HG03575 (cell line): Measurements from ENCODE around the gene KCNV2.
"Not testable (repeated sequence)": the region's sequence is repeated elsewhere in the genome, so short reads cannot be mapped to it uniquely, and the experiment has no call there.

Experiments used
- ATAC-seq: cut with Tn5 transposase; IDR thresholded peaks from one replicate; pipeline ENCODE4 v1.9.1; 2021; ENCODE audit not compliant: unreplicated experiment, insufficient number of reproducible peaks, low FRiP score; ENCODE audit errors: extremely low read depth

The KCNV2 gene

DNA sequence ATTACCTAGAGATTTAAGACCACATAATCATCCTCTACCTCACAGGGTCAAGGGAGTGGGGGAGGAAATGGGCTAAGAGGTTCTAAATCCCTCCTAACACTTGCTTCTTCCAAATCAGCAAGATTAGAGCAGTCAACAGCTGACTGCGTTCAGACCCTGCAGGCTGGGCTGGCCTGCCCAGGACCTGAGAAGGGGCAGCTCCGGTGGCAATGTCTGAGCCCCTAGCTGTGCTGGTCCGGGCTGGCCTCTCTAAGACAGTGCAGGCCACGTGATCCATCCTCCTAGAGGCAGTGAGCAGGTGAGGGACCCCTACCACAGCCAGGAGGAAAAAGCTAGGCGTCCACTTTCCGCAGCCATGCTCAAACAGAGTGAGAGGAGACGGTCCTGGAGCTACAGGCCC lies at the start of gene KCNV2:
TSS of gene KCNV2 (plus strand) at position 126 of the 400 bp plus-strand sequence. CDS start at position 356, 230 bp downstream.
- no peak for ATAC-seq

- ATAC-seq, result no peak
Measured at GRCh38 chr9:2673161-2673560, 44.1 kb upstream of the KCNV2 start.

GRCh38 chr9:2674141-2674824 lies 43.0 kb upstream of the KCNV2 start:
- ATAC-seq, result no peak

GRCh38 chr9:2675834-2676233 lies 41.5 kb upstream of the KCNV2 start:
- no peak for ATAC-seq

DNA sequence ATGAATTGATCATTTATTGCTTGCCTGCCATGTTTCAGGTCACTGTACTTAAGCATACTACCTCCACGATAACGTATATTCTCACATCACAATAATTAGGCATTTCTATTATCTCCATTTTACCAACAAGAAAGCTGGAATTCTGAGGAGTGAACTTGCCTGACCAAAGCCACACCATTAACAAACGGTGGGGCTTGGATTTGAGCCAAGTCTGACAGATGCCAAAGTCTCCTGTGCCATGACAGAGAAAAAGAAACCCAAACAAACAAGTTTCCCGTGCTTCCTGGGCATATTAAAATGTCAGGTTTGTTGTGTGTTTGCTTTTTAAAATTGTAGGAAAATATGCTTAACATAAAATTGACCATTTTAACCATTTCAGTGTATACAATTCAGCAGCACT lies 40.8 kb upstream of the KCNV2 start:
- ATAC-seq, result no peak

- ATAC-seq, result no peak
Measured at GRCh38 chr9:2677915-2678889, 39.1 kb upstream of the KCNV2 start.

GRCh38 chr9:2679011-2679410 lies 38.3 kb upstream of the KCNV2 start:
- ATAC-seq, result no peak

DNA sequence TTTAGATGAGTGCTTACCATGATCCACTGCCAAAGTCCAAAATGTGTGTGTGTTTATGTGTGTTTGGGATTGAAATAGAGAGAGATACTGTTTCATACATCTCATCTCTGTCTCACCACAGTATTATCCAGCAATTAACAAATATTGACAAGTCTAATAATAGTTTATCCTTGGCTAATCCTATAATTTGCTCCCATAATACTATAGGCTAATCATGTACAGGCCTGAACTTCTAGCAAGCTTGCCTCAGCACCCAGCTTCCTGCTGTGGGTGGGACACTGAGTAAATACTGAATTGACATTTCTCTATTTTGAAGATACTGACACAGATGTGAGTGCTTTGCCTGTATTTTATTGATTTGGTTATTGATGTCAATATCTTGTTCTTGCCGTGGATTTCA lies 35.3 kb upstream of the KCNV2 start:
- ATAC-seq, result no peak

DNA sequence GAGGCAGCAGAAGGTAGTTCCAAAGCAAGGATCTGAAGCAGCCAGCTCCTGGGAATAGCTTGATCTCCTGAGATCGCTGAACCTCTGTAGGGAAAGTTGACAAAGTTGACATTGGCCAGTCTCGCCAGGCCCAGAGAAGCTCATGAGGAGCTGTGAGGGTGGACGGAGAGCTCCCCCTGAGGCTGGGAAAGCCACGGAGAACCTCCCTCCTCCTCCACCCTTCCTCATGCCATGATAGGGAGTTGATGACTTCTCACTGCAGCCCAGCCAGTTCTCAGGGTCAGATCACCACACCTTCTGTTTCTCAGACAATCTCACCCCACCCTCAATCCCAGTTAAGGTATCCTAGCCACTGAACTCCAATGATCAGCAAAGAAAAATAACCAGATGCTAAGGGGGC lies 30.4 kb upstream of the KCNV2 start:
- no peak for ATAC-seq

- no peak for ATAC-seq
Measured at GRCh38 chr9:2688636-2689035, 28.7 kb upstream of the KCNV2 start.

GRCh38 chr9:2691212-2691611 lies 26.1 kb upstream of the KCNV2 start:
- no peak for ATAC-seq

GRCh38 chr9:2691626-2692025 lies 25.7 kb upstream of the KCNV2 start:
- no peak for ATAC-seq

DNA sequence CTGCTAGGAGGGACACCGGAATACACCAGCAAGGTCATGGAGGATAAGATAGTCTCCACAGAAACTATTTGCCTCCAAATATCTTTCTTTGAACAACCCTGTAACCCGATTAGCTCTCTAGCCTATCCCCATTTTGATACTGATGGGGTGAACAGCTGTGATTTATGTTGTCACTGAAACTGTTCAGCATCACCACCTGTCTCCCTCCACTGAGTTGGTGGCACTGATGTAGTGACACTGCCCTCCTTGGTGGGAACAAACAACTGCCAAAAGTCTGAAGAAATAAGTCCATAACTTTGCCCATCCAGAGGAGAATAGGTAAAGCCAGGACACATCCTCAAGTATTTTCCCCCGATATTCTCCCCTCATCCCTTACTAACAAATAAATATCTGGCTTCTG lies 24.3 kb upstream of the KCNV2 start:
- ATAC-seq, result no peak

GRCh38 chr9:2697492-2697891 lies 19.8 kb upstream of the KCNV2 start:
- no peak for ATAC-seq

DNA sequence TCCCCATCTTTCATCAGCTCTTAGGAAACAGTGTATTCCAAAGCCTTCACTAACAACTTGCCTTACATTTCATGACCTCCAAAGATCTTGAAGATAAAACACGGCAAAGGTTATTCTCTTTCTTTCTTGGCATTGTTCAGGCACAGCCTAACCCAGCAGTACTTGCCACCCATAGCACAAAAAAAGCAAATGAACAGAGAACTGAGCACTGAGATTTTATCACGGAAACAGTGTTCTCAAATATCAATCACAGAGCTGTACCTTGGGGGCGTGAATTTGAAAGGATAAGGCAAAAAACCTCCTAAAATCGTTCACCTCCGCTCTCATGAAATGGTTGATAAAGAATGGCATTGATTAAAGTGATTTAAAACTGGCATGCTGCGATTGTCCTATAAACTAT lies 16.9 kb upstream of the KCNV2 start:
- ATAC-seq, result no peak

DNA sequence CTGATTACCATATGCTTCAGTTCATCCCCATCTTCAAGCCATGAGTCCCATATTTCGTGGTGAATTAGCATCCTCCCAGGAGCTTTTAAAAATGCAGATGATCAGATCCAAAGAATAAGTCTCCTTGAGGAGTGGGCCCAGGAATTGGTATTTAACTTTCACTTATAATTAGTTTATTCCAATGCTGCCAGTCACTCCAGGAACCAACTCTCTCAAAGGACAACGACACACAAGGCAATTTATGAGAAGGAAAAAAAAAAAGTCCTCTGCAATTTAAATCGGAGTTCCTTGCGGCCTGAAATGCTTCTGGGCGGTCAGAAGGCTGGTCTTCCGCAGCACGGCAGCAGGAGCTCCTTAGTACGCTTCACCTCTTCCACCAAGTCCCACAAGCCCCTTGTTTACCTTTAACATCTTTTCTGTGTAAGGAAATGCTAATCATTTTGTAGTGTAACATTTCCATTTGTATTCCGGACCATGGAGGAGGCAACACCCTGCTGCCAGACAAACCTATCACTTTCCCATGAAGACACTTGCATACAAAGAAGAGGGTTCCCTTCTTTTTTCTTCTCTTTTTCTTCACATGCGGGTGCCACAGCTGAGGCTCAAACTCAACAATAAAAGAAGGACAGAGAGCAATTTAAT lies 16.3 kb upstream of the KCNV2 start:
- ATAC-seq, result no peak

DNA sequence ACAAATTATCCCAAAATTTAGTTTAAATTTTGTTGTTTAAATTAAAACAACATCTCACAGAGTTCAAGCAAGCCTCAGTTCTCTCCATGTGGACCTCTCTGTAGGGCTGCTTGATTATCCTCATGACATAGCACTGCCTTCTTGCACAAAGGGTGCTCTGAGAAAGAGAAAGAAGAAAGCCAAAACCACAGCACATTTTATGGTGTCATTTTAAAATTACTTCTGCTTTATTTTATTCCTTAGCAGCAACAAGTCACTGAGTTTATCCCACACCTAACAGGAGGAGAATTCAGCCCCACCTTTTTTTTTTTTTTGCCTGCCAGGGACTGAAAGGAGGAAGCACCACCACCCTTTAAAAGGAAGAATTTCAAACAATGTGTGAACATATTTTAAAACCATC lies 12.8 kb upstream of the KCNV2 start:
- ATAC-seq, result no peak

DNA sequence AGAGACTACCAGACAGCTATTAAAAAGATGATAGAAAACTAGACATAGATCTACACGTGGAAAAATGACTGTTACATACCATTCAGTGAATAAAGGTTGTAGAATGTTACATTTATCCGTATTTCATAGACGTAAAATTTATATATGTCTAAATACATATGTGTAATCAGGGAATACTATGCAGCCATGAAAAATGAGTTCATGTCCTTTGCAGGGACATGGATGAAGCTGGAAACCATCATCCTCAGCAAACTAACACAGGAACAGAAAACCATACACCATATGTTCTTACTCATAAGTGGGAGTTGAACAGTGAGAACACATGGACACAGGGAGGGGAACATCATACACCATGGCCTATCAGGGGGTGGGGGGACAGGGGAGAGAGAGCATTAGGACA lies 10.1 kb upstream of the KCNV2 start:
- ATAC-seq, result not testable (repeated sequence)

DNA sequence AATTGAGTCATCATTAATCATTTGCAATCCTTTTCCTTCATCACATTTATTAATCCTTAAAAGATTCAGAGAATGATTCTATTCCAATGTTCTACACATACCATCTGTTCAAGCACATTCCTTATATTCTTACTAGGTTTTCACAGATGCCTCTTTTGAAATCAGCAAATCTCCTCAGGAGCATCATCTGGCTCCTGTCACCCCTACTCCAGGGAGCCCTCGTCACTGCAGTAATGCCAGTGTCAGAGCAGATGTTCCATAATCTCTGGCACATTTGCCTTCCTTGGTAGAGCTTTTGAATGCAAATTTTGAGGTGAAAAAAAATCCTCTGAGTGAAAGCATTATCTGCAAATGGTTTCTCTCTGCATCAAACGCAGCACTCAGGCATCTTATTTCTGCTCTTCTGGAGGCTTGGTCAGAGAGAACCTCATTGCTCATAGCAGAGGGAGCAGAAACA lies 7.6 kb upstream of the KCNV2 start:
- no peak for ATAC-seq

GRCh38 chr9:2711716-2712115 lies 5.6 kb upstream of the KCNV2 start:
- no peak for ATAC-seq
